Cardiac fibroblast (primary cell): ENCODE results near the gene COG2.

Source experiments
- DNase-seq, 2 donors: peaks; one replicate each; pipeline versions ENCODE4 v3.0.0 to v3.0.0-alpha.2; 2010; ENCODE audit warnings: low read depth in 2 of 2
- H3K4me3 ChIP-seq, 2 donors: replicated peaks in 1 of 2; 1 replicate in 1 of 2; 2 replicates in 1 of 2; pipeline ENCODE4 v1.5.1; 2011; ENCODE audit warnings: low read depth in 2 of 2, low read length in 2 of 2, mild to moderate bottlenecking in 2 of 2, moderate library complexity in 1 of 2
- CTCF ChIP-seq: IDR thresholded peaks from one replicate; pipeline ENCODE4 v1.5.1; 2011; ENCODE audit warnings: low read depth, mild to moderate bottlenecking, low read length, inconsistent platforms

The COG2 gene

GRCh38 chr1:230669543-230669942, 27.3 kb downstream of the COG2 start:
- TF ChIP-seq CTCF: no peak
- no peak overlapping the region for H3K4me3 ChIP-seq
- DNase-seq: no peak

DNA sequence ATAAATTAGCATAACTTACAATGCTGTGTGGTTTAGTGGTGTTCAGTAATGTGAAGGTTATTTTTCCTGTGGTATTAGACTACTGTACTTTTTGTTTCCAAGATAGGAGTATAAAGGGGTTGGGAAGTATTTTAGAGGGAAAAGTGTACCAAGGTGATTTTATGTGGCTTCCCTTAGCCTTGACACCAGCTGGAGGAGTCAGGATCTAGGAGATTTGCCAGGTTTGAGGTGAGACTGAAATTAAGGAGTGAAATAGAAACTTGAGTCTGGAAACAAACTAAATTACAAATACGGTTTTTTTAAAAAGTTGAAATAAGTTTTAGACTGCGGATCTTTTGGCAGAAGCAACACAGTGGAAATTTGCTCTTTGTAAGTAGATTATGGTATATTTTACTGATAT, 32.3 kb downstream of the COG2 start:
- H3K4me3 ChIP-seq: no peak overlapping the region
- no peak for DNase-seq
- no peak for TF ChIP-seq CTCF

GRCh38 chr1:230677200-230677599, 34.9 kb downstream of the COG2 start:
- no peak for DNase-seq
- TF ChIP-seq CTCF: no peak
- no peak overlapping the region for H3K4me3 ChIP-seq

DNA sequence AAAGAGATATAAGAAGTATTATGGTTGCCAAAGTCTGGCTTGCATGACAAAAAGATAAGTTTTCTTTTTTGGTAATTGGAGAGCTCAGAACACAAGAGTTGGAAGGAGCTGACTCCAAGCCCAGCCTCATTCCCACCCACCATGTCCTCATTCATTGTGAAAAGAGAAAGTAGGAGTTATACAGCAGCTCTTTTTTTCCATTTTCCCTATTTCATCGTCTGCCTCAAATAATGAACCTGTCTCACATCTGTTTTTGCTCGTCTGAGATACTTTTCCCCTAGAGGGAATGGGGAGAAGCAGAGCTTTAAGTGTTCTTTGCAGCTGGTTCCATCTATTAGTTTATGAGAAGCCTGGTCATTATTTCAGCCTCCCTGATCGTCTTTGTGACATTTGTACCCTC, 36.9 kb downstream of the COG2 start:
- no peak for TF ChIP-seq CTCF
- no peak for DNase-seq
- no peak overlapping the region for H3K4me3 ChIP-seq

DNA sequence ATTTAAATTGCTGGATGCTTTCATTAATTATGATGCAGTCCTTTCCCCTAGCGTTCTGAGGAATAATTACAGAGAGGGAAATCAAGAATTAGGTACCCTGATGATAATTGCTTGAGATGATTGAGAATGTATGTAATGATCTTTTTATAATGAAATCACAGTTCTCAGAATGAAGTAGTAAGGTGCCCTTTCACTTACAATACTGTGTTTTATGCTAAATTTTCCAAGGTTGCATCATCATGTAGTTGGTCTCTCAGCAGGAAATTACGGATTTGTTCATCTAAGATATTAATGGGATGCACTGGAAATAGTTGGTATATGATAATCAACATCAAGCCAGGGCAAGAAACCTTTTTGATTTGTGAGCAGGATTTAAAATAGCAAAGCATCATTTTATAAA, 37.5 kb downstream of the COG2 start:
- TF ChIP-seq CTCF: no peak
- no peak overlapping the region for H3K4me3 ChIP-seq
- DNase-seq: no peak

DNA sequence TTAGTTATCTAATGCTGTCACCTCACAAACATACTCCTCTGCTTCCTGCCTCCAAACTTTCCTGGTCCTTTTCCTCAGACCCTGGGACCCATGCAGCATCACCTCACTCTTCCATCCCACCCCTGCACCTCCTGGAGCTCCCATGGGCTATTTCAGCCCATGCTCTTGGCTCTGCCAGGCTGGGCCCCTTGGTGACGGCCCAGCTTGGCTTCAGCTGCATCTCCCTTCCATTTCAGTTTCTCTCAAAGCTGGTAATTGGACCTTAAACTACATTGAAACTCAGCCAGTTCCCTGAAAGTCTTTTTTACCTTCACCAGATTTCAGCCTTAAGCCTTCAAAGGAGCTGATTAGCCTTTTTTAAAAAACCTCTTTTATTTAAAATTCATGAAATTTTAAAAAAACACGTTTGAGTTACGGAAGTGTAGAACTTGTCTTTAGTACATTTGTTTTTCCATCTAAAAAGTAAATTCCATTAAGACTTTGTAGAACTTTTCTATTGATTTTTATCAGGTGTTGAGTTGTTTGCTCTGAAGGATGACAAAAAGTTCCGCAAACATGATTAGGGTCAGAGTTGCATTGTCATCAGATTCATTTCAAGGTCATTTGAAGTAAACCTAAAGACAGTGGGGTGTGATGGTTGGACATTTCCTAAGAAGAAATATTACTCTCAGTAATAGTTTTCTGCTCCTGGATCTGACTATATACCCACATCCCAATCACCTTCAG, 38.2 kb downstream of the COG2 start:
- TF ChIP-seq CTCF: no peak
- H3K4me3 ChIP-seq: no peak overlapping the region
- DNase-seq: no peak

GRCh38 chr1:230681599-230681998, 39.3 kb downstream of the COG2 start:
- DNase-seq: peak; percentile 81 to 83
- TF ChIP-seq CTCF: no peak

More at GRCh38 chr1:230681599-230681998, 39.3 kb downstream of the COG2 start:
- no peak overlapping the region for H3K4me3 ChIP-seq
